Adrenal gland (tissue), 12 donors: ENCODE measurements around the gene SH3PXD2B. TPM values are rescaled to one million over a fixed set of nuclear protein-coding genes. Genes with fewer than 3 reads are reported as not detected.
A peak's percentile ranks its signal among the peaks of the same experiment; 100 is the strongest.

Experiments used
- DNase-seq, 7 donors: peaks; one replicate each; pipeline ENCODE4 v3.0.0-alpha.2; 2019 to 2020
- H3K27ac ChIP-seq, 5 donors: fragments of 200-600 bp; sonication (generic) in 4 of 5; 1 replicate in 3 of 5; 2 replicates in 2 of 5; pipeline versions ENCODE4 v1.5.1 to v1.8.0; 2016 to 2020; ENCODE audit warnings: mild to moderate bottlenecking in 1 of 5
- H3K27me3 ChIP-seq: fragments of 200-600 bp; 2 replicates; pipeline ENCODE4 v1.8.0; 2021
- H3K36me3 ChIP-seq, 2 donors: fragments of 200-600 bp; replicated peaks in 1 of 2; 1 replicate in 1 of 2; 2 replicates in 1 of 2; pipeline versions ENCODE4 v1.5.1 to v1.8.0; 2018 to 2022
- H3K4me1 ChIP-seq, 2 donors: fragments of 200-600 bp; replicated peaks in 1 of 2; 1 replicate in 1 of 2; 2 replicates in 1 of 2; pipeline versions ENCODE4 v1.5.1 to v1.8.0; 2018 to 2021
- H3K4me3 ChIP-seq, 4 donors: fragments of 200-600 bp; sonication (generic) in 3 of 4; one replicate each; pipeline ENCODE4 v1.5.1; 2016 to 2018
- H3K9me3 ChIP-seq, 3 donors: fragments of 200-600 bp; sonication (generic) in 1 of 3; replicated peaks in 1 of 3; 1 replicate in 2 of 3; 2 replicates in 1 of 3; pipeline versions ENCODE4 v1.5.1 to v1.8.0; 2016 to 2021
- CTCF ChIP-seq, 6 experiments: fragments of 450-650 bp in 4 of 6; fragments of 200-600 bp in 2 of 6; sonication (generic) in 1 of 6; IDR thresholded peaks; 1 replicate in 5 of 6; 2 replicates in 1 of 6; pipeline versions ENCODE4 v1.5.1 to v1.8.0; 2016 to 2021; ENCODE audit warnings: antibody characterized with exemption in 6 of 6, mild to moderate bottlenecking in 2 of 6, moderate library complexity in 1 of 6
- POLR2A ChIP-seq, 2 donors: fragments of 450-650 bp; IDR thresholded peaks; one replicate each; pipeline ENCODE4 v1.6.1; 2017; ENCODE audit warnings: antibody characterized with exemption in 2 of 2, mild to moderate bottlenecking in 2 of 2, moderate library complexity in 1 of 2
- WGBS, 4 donors: extraction: QIAGEN DNeasy Blood & Tissue Kit in 2 of 4; methylation state at CpG; one replicate each; pipeline versions ENCODE4 v1.1.5 to v1.1.7; 2013 to 2017; 5-methylcytosine and 5-hydroxymethylcytosine counted together
- intact Hi-C, 2 donors: fragments of 100-400 bp; cut with DNase I; formaldehyde crosslinking; loops; one replicate each; pipeline versions ENCODE4 v1.14.1 to v1.15.0; 2022 to 2023
- polyA plus RNA-seq, 3 donors: library from polyadenylated mRNA; stranded (reverse); fragments of 200-250 nt in 2 of 3; fragments of 350-450 nt in 1 of 3; fragmentation: Illumina TruSeq in 1 of 3; extraction: RNeasy Lipid Tissue Mini Kit (QIAGEN cat#74804) in 1 of 3; gene quantifications; one replicate each; pipeline ENCODE4 v1.2.3, GENCODE V29; 2013 to 2014
- total RNA-seq, 9 donors: library from RNA; depleted of rRNA in 4 of 9; stranded (reverse); fragments of >200 nt in 4 of 9; fragments of 120-200 nt in 1 of 9; fragmentation: NEBNext Ultra II Directional in 1 of 9; extraction: Animal tissue kit (Norgen Biotek cat#: 25700) in 1 of 9; gene quantifications; one replicate each; pipeline versions ENCODE4 v1.1.0 to v1.2.4, GENCODE V29; 2013 to 2023
- donor health status: healthy with polysubstance abuse.
- donor health status: Bipolar disorder and iron deficiency.
- donor health status: DM: yes; HTN: yes; CAD: no.
- donor health status: DM: no; HTN: no; CAD: no.
- donor health status: DM: no; HTN: no; CAD: no.
- donor health status: DM: yes; HTN: yes; CAD: no.

The SH3PXD2B gene
- total and polyA plus RNA-seq, 12 donors: 15.2 to 111 (median 51.5) TPM

DNA sequence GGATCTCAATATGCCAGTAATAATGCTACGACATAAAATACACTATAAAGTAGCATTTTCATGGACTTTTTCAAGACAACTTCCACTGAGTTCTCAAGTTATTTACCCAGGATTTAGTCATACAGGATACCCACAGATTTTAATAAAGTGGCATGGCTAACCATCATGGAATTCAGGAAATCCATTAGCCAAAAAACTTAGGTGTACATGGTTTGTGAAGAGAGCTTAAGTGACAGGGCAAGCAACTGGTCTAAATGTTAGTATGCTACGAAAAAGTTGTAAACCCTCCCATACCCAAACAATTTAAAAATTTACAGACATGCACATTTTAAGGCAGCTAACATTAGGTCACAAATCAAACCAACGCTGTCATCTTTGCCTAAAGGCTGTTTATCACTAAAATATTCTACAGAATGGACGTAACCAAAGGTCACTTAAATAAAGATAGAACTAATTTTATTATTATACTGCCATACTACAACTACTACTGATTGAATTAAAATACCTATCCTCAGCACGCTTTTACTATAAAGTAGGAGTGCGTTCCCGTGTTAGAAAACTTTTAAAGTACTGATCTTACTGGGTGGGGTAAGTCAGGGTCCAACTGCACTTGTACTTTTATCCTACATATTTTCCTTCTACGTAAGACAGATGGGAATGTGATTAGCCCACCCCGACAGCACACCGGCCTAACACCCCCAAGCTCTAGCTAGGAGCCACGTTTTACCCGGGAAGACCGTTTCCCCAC is 171.9 kb downstream of the SH3PXD2B start:
- intact Hi-C loops: loop anchor here in 1 of 2 donors (10.0 kb wide), 1 partner anchor 98 kb away; the partner anchor contains the start of gene STK10

DNA sequence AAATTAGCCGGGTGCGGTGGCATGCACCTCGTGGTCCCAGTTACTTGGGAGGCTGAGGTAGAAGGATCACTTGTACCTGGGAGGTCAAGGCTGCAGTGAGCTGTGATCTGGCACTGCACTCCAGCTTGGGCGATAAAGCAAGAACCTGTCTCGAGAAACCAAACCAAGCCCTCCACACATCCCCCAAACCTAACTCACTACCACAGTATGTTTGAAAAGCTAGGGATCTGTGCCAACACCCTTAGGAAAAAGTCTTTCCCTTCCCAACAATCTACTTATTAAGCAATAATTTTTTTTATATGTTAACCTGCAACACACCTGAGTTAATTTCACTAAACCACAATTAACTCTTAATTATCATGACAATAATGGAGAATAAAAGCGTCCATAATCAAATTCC is 173.0 kb downstream of the SH3PXD2B start:
- no peaks in the 10 kb centered on the region for H3K27me3 ChIP-seq
- peaks cover 22 to 30% of the 10 kb centered on the region in 2 donors for H3K4me1 ChIP-seq
- WGBS, 4 donors: 79 to 86% (median 82%) methylated on average over 6 of the region's 6 CpGs
- H3K27ac ChIP-seq: peak overlapping the region in 1 of 5 donors; percentile 59
- H3K36me3 ChIP-seq: no peaks in the 10 kb centered on the region
- no peak for TF ChIP-seq CTCF (IDR thresholded peaks at IDR 0.05)
- TF ChIP-seq POLR2A (IDR thresholded peaks at IDR 0.05): no peak
- no peak overlapping the region for H3K4me3 ChIP-seq
- intact Hi-C loops: loop anchor here in 1 of 2 donors (10.0 kb wide), 1 partner anchor 97 kb away; the partner anchor contains the start of gene STK10
- H3K9me3 ChIP-seq: no peaks in the 10 kb centered on the region
- no peak for DNase-seq

More for the DNA sequence above, 171.9 kb downstream of the SH3PXD2B start:
- WGBS, 4 donors: 7 to 10% (median 9%) methylated on average over 13 of the region's 13 CpGs
- TF ChIP-seq POLR2A (IDR thresholded peaks at IDR 0.05) (no peak), CTCF (IDR thresholded peaks at IDR 0.05) (no peak)
- Histone ChIP-seq H3K4me1 (peaks cover 22 to 26% of the 10 kb centered on the region in 2 donors), H3K9me3 (no peaks in the 10 kb centered on the region), H3K36me3 (no peaks in the 10 kb centered on the region), H3K27ac (peak overlapping the region in 4 of 5 donors; percentile 46 to 99 (median 91)), H3K4me3 (peak overlapping the region in 3 of 4 donors; percentile 63 to 83 (median 68)), H3K27me3 (no peaks in the 10 kb centered on the region)
- DNase-seq: no peak

DNA sequence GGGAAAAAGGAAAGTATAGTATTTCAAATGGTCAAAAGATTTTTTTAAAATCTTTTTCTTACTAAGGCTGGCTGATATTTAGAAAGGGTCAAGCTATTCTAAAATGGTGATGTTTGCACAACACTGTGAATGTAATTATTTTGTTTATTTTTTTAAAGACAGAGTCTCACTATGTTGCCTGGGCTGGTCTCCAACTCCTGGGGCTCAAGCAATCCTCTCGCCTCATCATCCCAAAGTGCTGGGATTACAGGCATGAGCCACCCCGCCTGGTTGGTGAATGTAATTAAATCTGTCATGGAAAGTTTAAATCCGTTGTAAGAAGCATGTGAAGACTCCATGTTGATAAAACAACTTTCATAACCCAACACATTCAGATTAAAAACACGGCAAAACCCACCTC is 173.4 kb downstream of the SH3PXD2B start:
- Histone ChIP-seq H3K4me3 (no peak overlapping the region), H3K9me3 (no peaks in the 10 kb centered on the region)

More for the DNA sequence above, 173.4 kb downstream of the SH3PXD2B start:
- TF ChIP-seq POLR2A (IDR thresholded peaks at IDR 0.05) (no peak), CTCF (IDR thresholded peaks at IDR 0.05) (no peak)
- Histone ChIP-seq H3K4me1 (peaks cover 22 to 34% of the 10 kb centered on the region in 2 donors), H3K27me3 (no peaks in the 10 kb centered on the region), H3K27ac (peak overlapping the region in 1 of 5 donors; percentile 59), H3K36me3 (no peaks in the 10 kb centered on the region)
- intact Hi-C loops: loop anchor here in 1 of 2 donors (10.0 kb wide), 1 partner anchor 96 kb away; the partner anchor contains the start of gene STK10
- DNase-seq: peak in 1 of 7 donors; percentile 35
- WGBS, 4 donors: 68 to 74% (median 69%) methylated on average over 4 of the region's 4 CpGs
